Trophoblast cell (in vitro differentiated cells and primary cell): Measurements from ENCODE around the gene IGSF8.

ENCODE experiments used
- DNase-seq, 2 donors: peaks; one replicate each; pipeline ENCODE4 v3.0.0-alpha.2; 2016
- H2AFZ ChIP-seq: 2 replicates; pipeline ENCODE4 v1.6.1; 2013; ENCODE audit warnings: low read length, moderate library complexity, mild to moderate bottlenecking; ENCODE audit not compliant: insufficient read depth, poor library complexity
- H2AK5ac ChIP-seq: 2 replicates; pipeline ENCODE4 v1.6.1; 2013; ENCODE audit warnings: mild to moderate bottlenecking, low read length
- H2BK120ac ChIP-seq: 2 replicates; pipeline ENCODE4 v1.6.1; 2013; ENCODE audit warnings: low read length, mild to moderate bottlenecking, moderate library complexity; ENCODE audit not compliant: insufficient read depth, poor library complexity
- H2BK12ac ChIP-seq: 2 replicates; pipeline ENCODE4 v1.6.1; 2013; ENCODE audit warnings: mild to moderate bottlenecking, low read length, moderate library complexity
- H2BK5ac ChIP-seq: 2 replicates; pipeline ENCODE4 v1.6.1; 2013; ENCODE audit warnings: low read length, low read depth, moderate library complexity, mild to moderate bottlenecking; ENCODE audit not compliant: poor library complexity
- H3K14ac ChIP-seq: 2 replicates; pipeline ENCODE4 v1.6.1; 2013; ENCODE audit warnings: mild to moderate bottlenecking, low read length
- H3K18ac ChIP-seq: 2 replicates; pipeline ENCODE4 v1.6.1; 2013; ENCODE audit warnings: mild to moderate bottlenecking, low read length
- H3K23ac ChIP-seq: 2 replicates; pipeline ENCODE4 v1.6.1; 2013; ENCODE audit warnings: low read length
- H3K27ac ChIP-seq: 2 replicates; pipeline ENCODE4 v1.5.1; 2013; ENCODE audit warnings: low read depth, mild to moderate bottlenecking, inconsistent platforms, low read length, moderate library complexity
- H3K27me3 ChIP-seq: 2 replicates; pipeline ENCODE4 v1.6.1; 2013; ENCODE audit warnings: inconsistent platforms, mild to moderate bottlenecking, low read length, moderate library complexity; ENCODE audit not compliant: insufficient read depth
- H3K36me3 ChIP-seq, 2 experiments: 1 replicate in 1 of 2; 2 replicates in 1 of 2; pipeline ENCODE4 v1.6.1; 2013; ENCODE audit warnings: low read length in 2 of 2, mild to moderate bottlenecking in 2 of 2, moderate library complexity in 1 of 2; ENCODE audit not compliant: insufficient read depth in 2 of 2, control insufficient read depth in 1 of 2
- H3K4ac ChIP-seq: 2 replicates; pipeline ENCODE4 v1.6.1; 2013; ENCODE audit warnings: low read depth, mild to moderate bottlenecking, low read length, moderate library complexity
- H3K4me1 ChIP-seq, 2 experiments: 1 replicate in 1 of 2; 2 replicates in 1 of 2; pipeline ENCODE4 v1.6.1; 2013; ENCODE audit warnings: low read length in 2 of 2, mild to moderate bottlenecking in 2 of 2, moderate library complexity in 1 of 2; ENCODE audit not compliant: insufficient read depth in 2 of 2, control insufficient read depth in 1 of 2
- H3K4me2 ChIP-seq: 2 replicates; pipeline ENCODE4 v1.6.1; 2013; ENCODE audit warnings: inconsistent platforms, mild to moderate bottlenecking, low read length, moderate library complexity
- H3K4me3 ChIP-seq: 2 replicates; pipeline ENCODE4 v1.5.1; 2013; ENCODE audit warnings: mild to moderate bottlenecking, low read depth, low read length, inconsistent platforms
- H3K79me1 ChIP-seq: one replicate; pipeline ENCODE4 v1.6.1; 2013; ENCODE audit warnings: low read length
- H3K79me2 ChIP-seq: 2 replicates; pipeline ENCODE4 v1.6.1; 2013; ENCODE audit warnings: low read length, mild to moderate bottlenecking; ENCODE audit not compliant: control insufficient read depth, insufficient read depth, poor library complexity
- H3K9ac ChIP-seq: 2 replicates; pipeline ENCODE4 v1.6.1; 2013; ENCODE audit warnings: mild to moderate bottlenecking, low read length
- H3K9me3 ChIP-seq: 2 replicates; pipeline ENCODE4 v1.6.1; 2013; ENCODE audit warnings: low read depth, mild to moderate bottlenecking, control low read depth, inconsistent platforms, low read length; ENCODE audit not compliant: insufficient read depth
- H4K12ac ChIP-seq: 2 replicates; pipeline ENCODE4 v1.6.1; 2013; ENCODE audit warnings: low read depth, mild to moderate bottlenecking, low read length, moderate library complexity
- H4K8ac ChIP-seq: 2 replicates; pipeline ENCODE4 v1.6.1; 2013; ENCODE audit warnings: low read depth, mild to moderate bottlenecking, low read length, moderate library complexity
- H4K91ac ChIP-seq: one replicate; pipeline ENCODE4 v1.6.1; 2013; ENCODE audit warnings: low read depth, mild to moderate bottlenecking, low read length, moderate library complexity
- WGBS: extraction: QIAGEN DNeasy Blood & Tissue Kit; methylation state at CpG from one replicate; pipeline ENCODE4 v1.1.7; 2013; ENCODE audit warnings: missing lambda C conversion rate; ENCODE audit not compliant: insufficient read length, insufficient coverage; ENCODE audit errors: extremely low coverage; 5-methylcytosine and 5-hydroxymethylcytosine counted together

Gene IGSF8

GRCh38 chr1:160095382-160096105 lies 2.9 kb downstream of the IGSF8 start:
- Histone ChIP-seq H2BK12ac (no peak overlapping the region), H3K79me1 (peaks cover 2% of the 10 kb centered on the region), H3K4me2 (no peak overlapping the region), H2BK120ac (no peak overlapping the region), H3K9me3 (peaks cover 5% of the 10 kb centered on the region), H3K4me3 (no peak overlapping the region), H3K36me3 (peaks cover 0 to 6% of the 10 kb centered on the region in 2 experiments), H2AFZ (no peak overlapping the region), H2AK5ac (no peak overlapping the region), H4K12ac (no peak overlapping the region), H4K8ac (no peak overlapping the region), H3K4ac (no peak overlapping the region), H3K4me1 (peaks cover 21 to 25% of the 10 kb centered on the region in 2 experiments), H3K79me2 (no peaks in the 10 kb centered on the region), H4K91ac (no peak overlapping the region), H3K14ac (no peak overlapping the region), H3K18ac (no peak overlapping the region), H3K27ac (no peak overlapping the region), H3K23ac (no peak overlapping the region), H3K9ac (no peak overlapping the region), H3K27me3 (no peaks in the 10 kb centered on the region), H2BK5ac (no peak overlapping the region)
- no CpG with 5 or more reads among the region's 4 CpGs for WGBS
- no peak for DNase-seq

DNA sequence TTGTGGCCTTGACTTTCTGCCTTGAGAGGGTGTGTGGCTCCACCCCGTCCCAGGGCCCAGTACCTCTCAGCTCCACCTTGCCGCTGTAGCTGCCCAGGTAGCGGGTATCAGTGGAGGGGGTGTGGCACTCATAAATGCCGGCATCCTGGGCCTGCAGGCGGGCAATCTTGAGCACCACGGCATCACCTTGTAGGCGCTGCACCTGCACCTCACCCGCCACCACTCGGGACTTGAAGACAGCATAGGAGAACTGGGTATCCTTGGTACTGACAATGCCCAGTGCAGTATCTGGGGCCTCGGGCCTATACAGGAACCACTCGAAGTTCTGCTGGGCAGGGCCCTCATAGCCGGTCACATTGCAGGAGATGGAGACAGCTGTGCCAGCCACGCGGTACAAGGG lies 3.6 kb downstream of the IGSF8 start:
- H4K8ac ChIP-seq, result no peak overlapping the region
- no peak overlapping the region for H4K91ac ChIP-seq
- H3K23ac ChIP-seq, result no peak overlapping the region
- peaks cover 22 to 25% of the 10 kb centered on the region in 2 experiments for H3K4me1 ChIP-seq
- no peak overlapping the region for H3K18ac ChIP-seq
- no peak overlapping the region for H3K27ac ChIP-seq
- no peak for DNase-seq
- no peak overlapping the region for H3K4me3 ChIP-seq
- no peak overlapping the region for H3K9ac ChIP-seq
- no peak overlapping the region for H2AFZ ChIP-seq
- no peak overlapping the region for H2BK12ac ChIP-seq
- no peak overlapping the region for H3K4ac ChIP-seq
- no peak overlapping the region for H3K14ac ChIP-seq
- H3K36me3 ChIP-seq, result peaks cover 0 to 6% of the 10 kb centered on the region in 2 experiments
- peaks cover 2% of the 10 kb centered on the region for H3K79me1 ChIP-seq
- no peak overlapping the region for H2BK120ac ChIP-seq
- WGBS, result no CpG with 5 or more reads among the region's 14 CpGs
- H2BK5ac ChIP-seq, result no peak overlapping the region
- H2AK5ac ChIP-seq, result no peak overlapping the region
- H3K9me3 ChIP-seq, result peaks cover 5% of the 10 kb centered on the region
- H4K12ac ChIP-seq, result no peak overlapping the region
- H3K27me3 ChIP-seq, result no peaks in the 10 kb centered on the region
- no peaks in the 10 kb centered on the region for H3K79me2 ChIP-seq
- H3K4me2 ChIP-seq, result no peak overlapping the region

DNA sequence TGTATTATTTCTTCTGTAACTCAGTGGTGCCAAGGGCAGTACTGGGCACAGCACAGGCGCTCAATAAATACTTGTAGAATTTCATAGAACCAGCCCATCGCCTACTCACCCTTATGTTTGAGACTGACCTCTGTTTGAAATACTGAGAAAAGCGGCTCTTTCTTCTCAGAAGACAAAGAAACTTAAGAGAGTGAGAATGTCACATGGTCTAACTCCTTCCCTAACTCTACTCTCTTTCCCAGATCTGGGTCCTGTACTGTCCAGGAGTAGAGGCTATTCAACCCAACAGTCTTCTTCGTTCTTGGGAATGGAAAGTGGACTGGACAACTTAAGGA lies 4.2 kb downstream of the IGSF8 start:
- no peak for DNase-seq
- Histone ChIP-seq H4K12ac (no peak overlapping the region), H3K9me3 (peaks cover 5% of the 10 kb centered on the region), H3K4me2 (no peak overlapping the region), H2BK12ac (no peak overlapping the region), H2AFZ (no peak overlapping the region), H3K27me3 (no peaks in the 10 kb centered on the region), H3K79me2 (no peaks in the 10 kb centered on the region), H3K18ac (no peak overlapping the region), H4K8ac (no peak overlapping the region), H2AK5ac (no peak overlapping the region), H3K79me1 (peaks cover 2% of the 10 kb centered on the region), H3K4ac (no peak overlapping the region), H3K4me3 (no peak overlapping the region), H3K27ac (no peak overlapping the region), H3K36me3 (peaks cover 0 to 6% of the 10 kb centered on the region in 2 experiments), H3K4me1 (peaks cover 22 to 25% of the 10 kb centered on the region in 2 experiments), H2BK5ac (no peak overlapping the region), H4K91ac (no peak overlapping the region), H3K9ac (no peak overlapping the region), H2BK120ac (no peak overlapping the region), H3K23ac (no peak overlapping the region), H3K14ac (no peak overlapping the region)
- no CpG with 5 or more reads among the region's 4 CpGs for WGBS

DNA sequence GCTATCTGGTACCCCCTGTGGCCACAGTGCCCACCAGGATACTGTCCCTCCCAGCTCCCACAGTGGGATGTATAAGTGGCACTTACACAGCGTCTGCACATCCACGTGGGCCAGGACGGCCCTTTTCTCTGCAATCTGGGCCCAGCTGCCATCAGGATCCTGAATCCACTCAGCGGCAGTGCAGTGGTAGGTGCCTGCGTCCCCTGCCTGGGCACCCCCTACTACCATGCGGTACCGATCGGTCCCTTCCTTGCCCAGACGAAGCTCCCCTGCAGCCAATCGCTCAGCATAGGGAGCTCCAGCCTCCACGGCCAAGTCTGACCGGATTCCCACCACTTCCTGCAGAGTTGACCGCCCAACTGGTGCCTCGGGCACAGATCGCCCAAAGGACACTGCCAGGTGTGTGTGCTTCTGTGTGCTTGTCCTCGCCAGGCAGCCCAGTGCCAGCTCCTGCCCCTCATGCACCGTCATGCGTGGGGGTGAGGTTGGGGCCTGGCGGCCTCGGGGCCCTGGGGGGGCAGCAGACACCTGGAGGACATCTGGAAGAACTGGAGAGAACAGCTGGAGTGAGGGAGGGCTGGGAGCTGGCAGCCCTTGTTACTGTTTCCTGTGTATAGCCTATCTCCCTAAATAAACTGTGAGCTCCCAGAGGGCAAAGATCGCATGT lies 4.7 kb downstream of the IGSF8 start:
- Histone ChIP-seq H2BK120ac (no peak overlapping the region), H4K8ac (no peak overlapping the region), H3K9ac (no peak overlapping the region), H3K27me3 (no peaks in the 10 kb centered on the region), H3K79me1 (peaks cover 2% of the 10 kb centered on the region), H3K36me3 (peaks cover 0 to 6% of the 10 kb centered on the region in 2 experiments), H3K4me2 (no peak overlapping the region), H2BK5ac (no peak overlapping the region), H3K4me1 (peaks cover 22 to 23% of the 10 kb centered on the region in 2 experiments), H3K14ac (no peak overlapping the region), H3K18ac (no peak overlapping the region), H3K4me3 (no peak overlapping the region), H2AFZ (no peak overlapping the region), H2AK5ac (no peak overlapping the region), H3K79me2 (no peaks in the 10 kb centered on the region), H3K27ac (no peak overlapping the region), H3K23ac (no peak overlapping the region), H4K12ac (no peak overlapping the region), H4K91ac (no peak overlapping the region), H3K4ac (no peak overlapping the region), H3K9me3 (peaks cover 5% of the 10 kb centered on the region), H2BK12ac (no peak overlapping the region)
- no CpG with 5 or more reads among the region's 21 CpGs for WGBS
- DNase-seq, result no peak
